ENCODE measurements around the gene DNM3.

DNM3 gene

GRCh38 chr1:172455451-172455850, 614.2 kb downstream of the DNM3 start:
- DNase-seq = no peak
- in situ Hi-C loops (cut with MboI; ENCODE audit: low pct_unique_long_range_greater_than_20kb, low sequenced_read_pairs) = no loop called here

DNA sequence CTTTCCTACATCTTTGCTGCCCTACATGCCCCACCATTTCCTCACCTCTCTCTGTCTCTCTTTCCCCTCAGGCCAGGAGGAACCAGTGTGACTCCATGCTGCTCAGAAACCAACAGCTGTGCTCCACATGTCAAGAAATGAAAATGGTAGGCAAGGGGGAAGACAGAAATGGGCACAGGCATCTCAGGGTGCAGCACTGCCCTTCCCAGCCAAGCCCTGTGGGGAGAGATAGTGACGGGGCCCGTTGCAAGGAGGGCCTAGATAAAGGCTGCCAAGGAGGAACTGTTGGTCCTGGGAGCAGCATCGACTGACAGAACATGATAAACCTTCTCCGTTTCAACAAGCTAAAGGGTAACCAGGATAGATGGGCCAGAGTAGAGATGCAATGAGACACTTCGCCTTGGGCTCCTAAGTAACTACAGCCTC, 615.1 kb downstream of the DNM3 start:
- no peak for DNase-seq
- in situ Hi-C loops (cut with MboI; ENCODE audit: low pct_unique_long_range_greater_than_20kb, low sequenced_read_pairs) = no loop called here

DNA sequence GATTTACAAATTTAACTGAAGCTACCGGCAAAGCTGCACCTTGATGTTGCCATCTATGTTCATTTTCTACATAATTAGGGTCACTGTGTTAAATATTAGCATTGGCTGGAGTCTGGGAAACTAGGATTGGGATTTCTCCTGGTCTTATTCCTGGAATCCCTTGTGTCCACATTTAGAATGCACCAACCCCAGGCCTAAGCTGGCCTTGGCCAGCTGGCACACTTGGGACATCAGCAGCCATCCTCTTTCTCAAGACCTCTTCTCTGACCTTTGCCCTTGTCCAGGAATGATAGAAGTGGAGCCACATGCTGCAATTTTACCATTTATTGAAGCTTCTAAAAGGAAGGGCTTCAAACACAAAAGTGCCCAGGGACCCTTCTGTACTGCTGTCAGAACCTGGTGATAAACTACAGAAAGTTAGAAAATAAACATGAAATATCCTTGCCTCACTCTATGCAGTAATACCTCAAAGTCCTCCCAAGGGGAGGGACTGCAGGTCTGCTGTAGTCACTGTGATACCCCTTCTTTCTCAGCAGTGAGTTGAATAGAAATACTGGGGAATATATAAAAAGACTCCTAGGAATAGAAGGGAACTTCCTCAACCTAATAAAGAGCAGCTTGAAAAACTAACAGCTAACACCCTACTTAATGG, 616.3 kb downstream of the DNM3 start:
- no peak for DNase-seq
- in situ Hi-C loops (cut with MboI; ENCODE audit: low pct_unique_long_range_greater_than_20kb, low sequenced_read_pairs) = no loop called here

DNA sequence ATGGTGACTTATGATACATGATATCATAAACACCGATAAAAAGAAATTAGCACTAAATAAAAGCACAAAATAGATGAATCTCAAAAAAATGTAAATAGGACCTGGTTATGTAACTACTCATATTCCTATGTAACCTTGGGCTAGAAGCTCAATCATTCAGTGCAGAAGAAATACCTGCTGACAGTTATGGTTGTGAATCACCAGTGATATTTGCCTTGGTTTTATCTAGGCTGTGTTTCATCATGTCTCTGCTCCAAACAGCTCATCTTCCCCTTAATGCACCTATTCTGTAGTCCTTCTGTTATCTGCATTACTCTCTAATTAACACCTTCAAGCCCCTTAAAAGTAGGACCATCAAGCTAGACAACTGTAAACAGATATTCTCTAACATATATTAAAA, 618.9 kb downstream of the DNM3 start:
- no peak for DNase-seq
- in situ Hi-C loops (cut with MboI; ENCODE audit: low pct_unique_long_range_greater_than_20kb, low sequenced_read_pairs) = no loop called here

GRCh38 chr1:172460887-172461315, 619.6 kb downstream of the DNM3 start:
- in situ Hi-C loops (cut with MboI; ENCODE audit: low pct_unique_long_range_greater_than_20kb, low sequenced_read_pairs) = no loop called here
- DNase-seq = no peak
